ENCODE data around the gene JPH4. TPM values are rescaled to one million over a fixed set of nuclear protein-coding genes. Genes with fewer than 3 reads are reported as not detected.

Gene JPH4
- total RNA-seq, 2 donors from 2014 or later = 0.07 TPM; not detected in 1

DNA sequence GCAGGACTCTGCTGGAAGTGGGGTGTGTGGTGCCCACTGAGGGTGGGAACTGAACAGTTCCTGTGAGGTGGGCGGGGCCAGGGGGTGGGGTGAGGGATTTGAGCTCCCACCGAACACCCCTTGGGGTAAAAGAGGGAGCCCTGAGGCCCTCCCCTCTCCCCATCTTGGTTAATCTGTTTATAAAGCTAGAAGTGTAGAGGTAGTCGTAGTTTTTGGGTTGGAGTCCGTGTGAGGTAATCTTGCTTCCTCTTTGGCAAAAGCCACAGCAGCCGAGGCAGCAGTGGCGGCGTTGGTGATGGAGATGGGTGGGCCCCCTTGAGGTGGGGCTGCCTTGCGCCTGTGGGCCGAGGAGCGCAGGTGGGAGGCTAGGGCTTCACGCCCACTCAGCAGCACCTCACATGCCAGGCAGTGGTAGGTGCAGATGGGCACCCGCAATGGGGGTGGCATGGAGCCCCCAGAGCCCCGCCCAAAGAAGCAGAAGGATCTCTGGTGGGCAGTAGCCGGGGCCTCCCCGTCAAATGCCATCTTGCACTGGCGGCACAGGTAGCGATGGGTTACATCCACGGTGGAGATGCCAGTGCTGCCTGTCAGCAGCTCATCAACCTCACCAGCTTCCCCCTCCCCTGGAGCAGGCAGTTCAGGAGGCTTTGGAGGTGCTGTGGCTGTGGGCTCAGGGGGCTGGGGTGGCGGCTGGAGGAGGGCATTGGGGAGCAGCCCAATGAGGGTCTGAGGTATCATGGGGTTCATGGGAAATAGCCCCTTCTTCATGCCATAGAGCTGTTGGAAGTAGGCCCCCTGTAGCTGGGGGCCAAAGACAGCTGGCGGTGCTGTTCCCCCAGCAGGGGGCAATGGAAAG, 56.6 kb downstream of the JPH4 start:
- Mint-ChIP-seq H3K36me3 (no peaks in the 10 kb centered on the region), H3K9me3 (no peaks in the 10 kb centered on the region), H3K4me3 (no peak overlapping the region), H3K4me1 (ENCODE audit: low read depth in 2 of 2) (peaks cover 0 to 3% of the 10 kb centered on the region in 2 donors), H3K27me3 (no peaks in the 10 kb centered on the region), H3K27ac (no peak overlapping the region)
- ATAC-seq = no peak
- DNase-seq (ENCODE audit: low spot score) = no peak

DNA sequence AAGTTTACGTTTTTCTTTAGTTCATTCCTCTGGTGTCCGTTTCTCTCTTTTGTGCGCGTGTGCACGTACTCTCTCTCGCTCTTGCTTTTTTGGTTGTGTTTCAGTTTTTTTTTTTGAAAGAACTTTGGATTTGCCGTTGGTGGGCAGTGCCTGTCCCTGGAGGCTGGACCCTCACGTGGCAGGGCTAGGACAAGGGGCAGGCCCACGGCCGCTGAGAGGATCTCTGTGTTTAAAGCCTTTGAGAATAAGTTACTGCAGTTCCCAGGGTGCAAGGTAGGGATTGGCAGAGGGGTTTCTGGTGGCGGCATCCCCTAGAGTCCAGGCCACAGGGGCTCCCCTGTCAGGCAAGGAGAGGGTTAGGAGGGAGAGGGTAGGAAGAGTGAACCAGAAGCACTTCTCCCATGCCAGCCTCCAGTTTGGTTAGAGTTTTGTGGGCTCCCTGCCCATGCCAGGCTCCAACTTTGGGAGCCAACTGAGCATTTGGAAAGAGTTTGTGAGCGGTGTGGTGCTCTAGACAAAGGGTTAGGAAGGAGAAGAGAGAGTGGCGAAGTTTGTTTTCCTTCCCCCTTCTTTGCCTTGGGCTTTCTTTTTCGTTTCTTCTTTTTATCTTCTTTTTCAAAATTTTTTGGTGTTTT, 57.6 kb downstream of the JPH4 start:
- H3K4me1 Mint-ChIP-seq (ENCODE audit: low read depth in 2 of 2) = peaks cover 0 to 3% of the 10 kb centered on the region in 2 donors

DNA sequence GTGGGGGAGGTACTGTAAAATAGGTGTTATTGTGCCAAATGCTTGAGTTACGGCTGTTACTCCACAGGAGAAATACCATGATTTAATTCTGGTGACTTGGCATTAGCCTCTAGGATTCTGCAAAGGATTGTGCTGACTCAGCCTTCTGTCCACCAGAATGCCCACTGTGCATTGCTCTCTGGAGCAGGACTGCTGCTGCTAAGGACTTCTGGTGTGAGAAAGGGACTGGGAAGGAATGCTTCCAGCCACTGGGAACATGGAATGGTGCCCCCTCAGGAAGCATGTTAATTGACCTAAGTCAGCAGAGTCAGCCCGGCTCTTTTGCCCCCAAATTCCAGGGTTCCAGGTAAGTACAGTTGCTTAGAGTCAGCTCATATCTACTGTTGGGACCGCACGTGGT, 59.9 kb downstream of the JPH4 start:
- ATAC-seq = no peak
- H3K36me3 Mint-ChIP-seq = no peaks in the 10 kb centered on the region

More for the DNA sequence above, 57.6 kb downstream of the JPH4 start:
- Mint-ChIP-seq H3K27me3 (no peaks in the 10 kb centered on the region), H3K4me3 (no peak overlapping the region), H3K36me3 (no peaks in the 10 kb centered on the region), H3K27ac (no peak overlapping the region), H3K9me3 (no peaks in the 10 kb centered on the region)
- DNase-seq (ENCODE audit: low spot score) (no peak), ATAC-seq (no peak)

More for the DNA sequence above, 59.9 kb downstream of the JPH4 start:
- no peaks in the 10 kb centered on the region for H3K27me3 Mint-ChIP-seq
- DNase-seq (ENCODE audit: low spot score) = no peak
- H3K4me1 Mint-ChIP-seq (ENCODE audit: low read depth in 2 of 2) = peaks cover 0 to 3% of the 10 kb centered on the region in 2 donors
- no peak overlapping the region for H3K4me3 Mint-ChIP-seq
- no peaks in the 10 kb centered on the region for H3K9me3 Mint-ChIP-seq
- no peak overlapping the region for H3K27ac Mint-ChIP-seq

Other genes starting within 250 kb of the JPH4 start
- gene SLC22A17, start 225.9 kb downstream of the JPH4 start, total RNA-seq = under 1 TPM in 1 of 2 donors, not detected in 1; 0.42 TPM
- gene EFS, start 213.6 kb downstream of the JPH4 start, total RNA-seq = not detected
- gene IL25, start 206.0 kb downstream of the JPH4 start, total RNA-seq = not detected
- not detected for gene CMTM5, start 201.7 kb downstream of the JPH4 start, total RNA-seq
- under 1 TPM in 1 of 2 donors, not detected in 1; 0.28 TPM for gene MYH6, start 170.5 kb downstream of the JPH4 start, total RNA-seq
- not detected for gene MYH7, start 143.1 kb downstream of the JPH4 start, total RNA-seq
- gene NGDN, start 109.1 kb downstream of the JPH4 start, total RNA-seq = 10 to 100 TPM; 65.6 to 65.7 TPM
- 1 to 10 TPM; 2.8 to 4.9 TPM for gene ZFHX2, start 27.0 kb downstream of the JPH4 start, total RNA-seq
- gene THTPA, start 22.5 kb downstream of the JPH4 start, total RNA-seq = 10 to 100 TPM; 10.6 to 11.7 TPM
- gene AP1G2, start 11.0 kb downstream of the JPH4 start, total RNA-seq = 100 to 1,000 TPM; 151 to 229 TPM
- 1 to 10 TPM in 1 of 2 donors, under 1 TPM in 1; 0.57 to 1.5 TPM for gene DHRS2, start 57.6 kb upstream of the JPH4 start, total RNA-seq

All from natural killer cell treated with Interleukin-12 subunit alpha and Interleukin-12 subunit beta and Interleukin-15 and Interleukin-18, amount 100 ng/mL, for 72 hours (primary cell).